Choroid plexus epithelial cell (primary cell): ENCODE data around the gene DCAF11.

Experiments used
- DNase-seq: peaks from one replicate; pipeline ENCODE4 v3.0.0-alpha.2; 2010; ENCODE audit warnings: low read depth
- H3K4me3 ChIP-seq: 2 replicates; pipeline ENCODE4 v1.5.1; 2011; ENCODE audit warnings: low read depth, mild to moderate bottlenecking, control low read depth, low read length, moderate library complexity
- TF ChIP-seq, protein P1 (sequence below): conservative IDR thresholded peaks from 2 replicates; pipeline ENCODE4 v1.5.1; 2011; ENCODE audit warnings: low read depth, mild to moderate bottlenecking, control low read depth, inconsistent platforms, low read length, moderate library complexity

The DCAF11 gene

DNA sequence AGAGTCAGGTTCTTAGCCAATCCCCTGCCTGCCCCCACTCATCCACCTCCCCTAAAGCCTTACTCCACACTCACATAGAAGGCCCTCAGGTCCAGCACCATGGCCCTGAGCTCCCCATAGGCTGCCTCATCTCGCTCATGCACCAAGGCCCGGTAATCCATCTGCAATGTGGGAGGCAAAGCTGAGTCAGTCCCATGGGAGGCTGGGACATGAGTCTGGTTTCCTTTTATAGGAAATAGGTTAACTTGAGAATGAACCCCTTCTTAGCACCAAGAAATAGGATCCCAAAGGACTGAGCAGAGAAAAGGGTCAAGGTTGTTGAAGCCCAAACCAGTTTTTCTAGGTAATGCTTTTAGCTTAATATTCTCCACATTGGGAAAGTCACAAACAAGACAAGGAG, 28.9 kb downstream of the DCAF11 start:
- no peak overlapping the region for H3K4me3 ChIP-seq
- TF ChIP-seq, protein P1, sequence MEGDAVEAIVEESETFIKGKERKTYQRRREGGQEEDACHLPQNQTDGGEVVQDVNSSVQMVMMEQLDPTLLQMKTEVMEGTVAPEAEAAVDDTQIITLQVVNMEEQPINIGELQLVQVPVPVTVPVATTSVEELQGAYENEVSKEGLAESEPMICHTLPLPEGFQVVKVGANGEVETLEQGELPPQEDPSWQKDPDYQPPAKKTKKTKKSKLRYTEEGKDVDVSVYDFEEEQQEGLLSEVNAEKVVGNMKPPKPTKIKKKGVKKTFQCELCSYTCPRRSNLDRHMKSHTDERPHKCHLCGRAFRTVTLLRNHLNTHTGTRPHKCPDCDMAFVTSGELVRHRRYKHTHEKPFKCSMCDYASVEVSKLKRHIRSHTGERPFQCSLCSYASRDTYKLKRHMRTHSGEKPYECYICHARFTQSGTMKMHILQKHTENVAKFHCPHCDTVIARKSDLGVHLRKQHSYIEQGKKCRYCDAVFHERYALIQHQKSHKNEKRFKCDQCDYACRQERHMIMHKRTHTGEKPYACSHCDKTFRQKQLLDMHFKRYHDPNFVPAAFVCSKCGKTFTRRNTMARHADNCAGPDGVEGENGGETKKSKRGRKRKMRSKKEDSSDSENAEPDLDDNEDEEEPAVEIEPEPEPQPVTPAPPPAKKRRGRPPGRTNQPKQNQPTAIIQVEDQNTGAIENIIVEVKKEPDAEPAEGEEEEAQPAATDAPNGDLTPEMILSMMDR = no peak
- DNase-seq = peak; percentile 20

DNA sequence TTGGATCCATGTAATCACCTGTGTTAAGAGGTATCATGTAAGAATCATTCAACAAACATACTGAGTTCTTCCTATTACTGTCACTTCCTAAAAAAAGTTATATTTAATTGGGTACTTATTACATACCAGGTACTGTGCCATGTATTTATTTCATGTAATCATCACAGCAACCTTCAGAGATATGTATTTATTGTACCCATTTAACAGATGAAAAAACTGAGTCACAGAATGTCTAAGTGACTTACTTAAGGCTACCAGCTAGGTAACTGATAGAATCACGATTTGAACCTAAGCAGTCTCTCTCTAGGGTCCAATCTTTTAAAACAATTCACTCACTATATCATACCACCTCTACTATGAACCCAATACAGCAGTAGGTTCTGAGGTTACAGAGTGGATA, 29.9 kb downstream of the DCAF11 start:
- H3K4me3 ChIP-seq = no peak overlapping the region
- TF ChIP-seq, protein P1 = no peak

DNA sequence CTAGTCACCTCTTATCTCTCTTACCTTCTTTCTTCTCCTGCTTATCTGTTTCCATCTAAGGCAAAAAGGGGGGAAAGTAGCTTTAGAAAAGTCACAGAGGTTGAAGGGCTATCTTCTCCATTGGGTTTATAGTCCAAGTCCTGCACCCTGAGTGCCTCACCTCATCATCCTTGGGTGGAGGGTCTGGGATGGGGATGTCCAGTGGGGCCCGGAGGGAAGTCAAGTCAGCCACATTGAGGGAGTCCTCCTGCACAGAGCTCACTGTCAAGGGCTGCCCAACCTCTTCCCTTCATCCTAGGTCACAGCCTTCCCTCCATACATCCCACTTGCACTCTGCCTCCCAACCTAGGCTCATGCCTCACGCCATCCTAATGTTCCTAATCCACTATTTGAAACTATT, 30.6 kb downstream of the DCAF11 start:
- no peak for DNase-seq
- TF ChIP-seq, protein P1 = no peak
- peak overlapping the region; percentile 87 for H3K4me3 ChIP-seq

More for the DNA sequence above, 29.9 kb downstream of the DCAF11 start:
- DNase-seq = no peak

DNA sequence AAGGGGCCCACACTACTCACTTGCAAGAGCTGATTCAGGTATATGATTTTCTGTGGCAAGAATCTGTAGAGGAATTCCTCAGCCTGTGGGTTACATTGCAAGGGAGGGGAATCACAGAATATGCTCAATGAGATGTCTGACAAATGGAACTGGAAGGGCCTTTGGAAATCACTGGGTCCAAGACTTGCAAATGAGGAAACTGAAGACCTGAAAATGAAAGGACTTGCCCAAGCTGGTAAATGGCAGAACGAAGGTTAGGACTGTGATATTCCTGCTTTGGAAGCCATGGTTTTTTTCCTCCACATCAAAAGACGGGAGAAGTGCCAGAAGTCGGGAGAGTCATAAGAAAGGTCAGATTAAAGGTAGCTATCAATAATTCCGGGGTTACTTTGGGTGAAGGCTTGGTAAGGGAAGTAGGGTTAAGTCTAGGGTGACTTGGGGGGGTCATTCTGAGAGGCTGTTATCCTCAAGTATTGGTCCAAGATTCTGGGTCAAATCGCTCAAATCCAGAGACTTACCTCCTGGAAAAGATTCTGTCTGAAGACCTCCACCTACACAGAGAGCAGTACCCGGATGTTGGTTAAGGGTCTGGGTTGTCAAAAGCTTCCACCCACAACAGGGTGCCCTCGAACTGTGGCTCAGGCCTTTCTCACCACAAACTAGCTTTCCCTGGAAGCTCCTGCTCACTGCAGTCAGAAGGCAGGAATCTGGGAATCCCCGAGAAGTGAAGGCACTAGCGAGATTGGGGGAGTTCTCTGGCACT, 31.3 kb downstream of the DCAF11 start:
- DNase-seq = peak; percentile 30
- TF ChIP-seq, protein P1 = no peak
- peak overlapping the region; percentile 87 for H3K4me3 ChIP-seq

DNA sequence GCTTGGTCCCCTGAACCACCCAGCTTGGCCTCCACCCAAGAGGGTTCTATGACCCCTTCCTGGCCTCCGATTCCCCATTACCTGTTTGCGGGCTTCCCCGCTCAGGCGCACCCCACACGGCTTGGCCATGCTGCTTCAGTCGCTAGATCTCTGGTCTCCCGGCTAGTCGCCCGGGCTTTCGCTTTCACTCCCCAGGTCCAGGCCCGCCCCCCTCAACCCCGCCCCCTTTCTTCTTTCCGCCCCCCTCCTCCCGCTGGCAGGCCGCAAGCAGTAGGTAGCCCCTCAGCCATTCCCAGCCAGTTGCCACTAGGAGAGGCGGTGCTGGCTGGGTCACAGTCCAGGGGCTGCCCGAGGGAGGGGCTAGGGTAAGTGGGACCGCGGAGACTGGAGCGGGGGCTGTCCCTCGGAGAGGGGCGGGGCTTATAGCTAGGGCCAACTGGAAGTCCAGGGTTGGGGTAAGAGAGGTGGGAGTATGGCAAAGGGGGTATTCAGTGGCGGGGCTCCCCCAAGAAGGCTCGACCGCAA, 31.9 kb downstream of the DCAF11 start, which contains the start of gene PSME2:
Gene PSME2 (minus strand): TSS at position 158 of the 525 bp plus-strand sequence. CDS start 29 bp downstream, at position 129.
- peak; percentile 99 for DNase-seq
- peak within 1 kb of the TSS; percentile 87 for H3K4me3 ChIP-seq
- TF ChIP-seq, protein P1 = no peak

DNA sequence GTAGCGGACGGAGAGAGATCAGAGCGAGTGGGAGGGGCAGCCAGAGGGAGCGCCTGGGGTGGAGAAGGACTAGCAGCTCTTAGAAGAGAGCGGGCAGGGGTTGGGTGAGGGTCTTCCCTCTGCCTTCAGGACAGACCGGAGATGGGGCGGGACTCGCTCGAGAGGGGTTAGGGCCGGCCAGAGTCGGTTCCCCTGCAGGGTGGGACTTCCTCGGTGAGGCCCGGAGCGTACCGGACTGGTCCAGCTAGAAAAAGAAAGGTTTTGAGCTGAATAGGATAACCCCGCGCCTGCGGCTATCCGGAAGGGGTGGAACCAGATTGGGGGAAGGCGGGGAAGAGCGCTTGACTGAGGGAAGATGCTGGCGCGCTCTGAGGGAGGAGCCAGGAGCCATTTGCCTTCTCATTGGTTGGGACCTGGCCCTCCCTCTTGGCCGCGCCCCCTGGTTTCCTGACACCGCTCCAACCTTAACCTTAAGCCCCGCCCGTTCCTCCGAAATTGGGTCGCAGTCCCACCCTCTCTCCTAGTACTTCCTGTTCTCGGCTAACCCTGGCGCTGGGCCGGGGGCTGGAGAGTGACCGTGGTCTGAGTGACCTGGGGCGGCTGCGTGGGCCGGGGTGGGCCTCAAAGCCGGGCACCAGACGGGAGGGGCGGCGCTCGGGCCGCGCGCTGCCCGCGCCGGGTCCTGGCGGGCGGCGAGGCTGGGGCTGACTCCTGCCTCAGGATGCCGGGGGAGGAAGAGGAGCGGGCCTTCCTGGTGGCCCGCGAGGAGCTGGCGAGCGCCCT, 32.6 kb downstream of the DCAF11 start, which contains the start of gene RNF31:
Gene RNF31 (plus strand): TSS at position 521 of the 783 bp plus-strand sequence. CDS start 201 bp downstream, at position 722.
- H3K4me3 ChIP-seq = peak within 1 kb of the TSS; percentile 87
- DNase-seq = peak; percentile 99
- TF ChIP-seq, protein P1 = no peak
